Bronchial epithelial cell (primary cell): ENCODE measurements around the gene ERBB3. TPM values are rescaled to one million over a fixed set of nuclear protein-coding genes. Genes with fewer than 3 reads are reported as not detected.

ENCODE experiments used
- DNase-seq: peaks from one replicate; pipeline ENCODE4 v3.0.0-alpha.2; 2010; ENCODE audit warnings: low read depth
- FAIRE-seq: peaks from 2 replicates; lab custom pipeline; 2011; peaks lifted over from hg19 to GRCh38; lab: Jason Lieb, UNC
- H3K27me3 ChIP-seq: 2 replicates; pipeline ENCODE4 v1.5.1; 2011; ENCODE audit warnings: low read length; ENCODE audit not compliant: control insufficient read depth, insufficient read depth
- H3K36me3 ChIP-seq: 2 replicates; pipeline ENCODE4 v1.5.1; 2011; ENCODE audit warnings: low read length; ENCODE audit not compliant: control insufficient read depth, insufficient read depth
- H3K4me3 ChIP-seq: 2 replicates; pipeline ENCODE4 v1.5.1; 2011; ENCODE audit warnings: mild to moderate bottlenecking, low read depth, low read length, control low read depth
- total RNA-seq: library from RNA; depleted of rRNA; stranded (reverse); fragments of >200 nt; gene quantifications from 2 replicates; pipeline ENCODE4 v1.2.1, GENCODE V29; 2014
- TF ChIP-seq, protein P1 (sequence below): IDR thresholded peaks from 2 replicates; pipeline ENCODE4 v1.5.1; 2011; ENCODE audit warnings: mild to moderate bottlenecking, moderate library complexity, low read length, control low read depth, inconsistent platforms; ENCODE audit not compliant: insufficient read depth, severe bottlenecking

ERBB3 gene
- total RNA-seq, 1 donor from 2014 or later, result 21.1 TPM

GRCh38 chr12:56129206-56129941, 49.4 kb downstream of the ERBB3 start:
- H3K27me3 ChIP-seq, result no peaks in the 10 kb centered on the region
- peak overlapping the region; percentile 88 for H3K4me3 ChIP-seq
- FAIRE-seq (no peak), DNase-seq (peak; percentile 44)
- H3K36me3 ChIP-seq, result peaks cover 26% of the 10 kb centered on the region
- TF ChIP-seq, protein P1, sequence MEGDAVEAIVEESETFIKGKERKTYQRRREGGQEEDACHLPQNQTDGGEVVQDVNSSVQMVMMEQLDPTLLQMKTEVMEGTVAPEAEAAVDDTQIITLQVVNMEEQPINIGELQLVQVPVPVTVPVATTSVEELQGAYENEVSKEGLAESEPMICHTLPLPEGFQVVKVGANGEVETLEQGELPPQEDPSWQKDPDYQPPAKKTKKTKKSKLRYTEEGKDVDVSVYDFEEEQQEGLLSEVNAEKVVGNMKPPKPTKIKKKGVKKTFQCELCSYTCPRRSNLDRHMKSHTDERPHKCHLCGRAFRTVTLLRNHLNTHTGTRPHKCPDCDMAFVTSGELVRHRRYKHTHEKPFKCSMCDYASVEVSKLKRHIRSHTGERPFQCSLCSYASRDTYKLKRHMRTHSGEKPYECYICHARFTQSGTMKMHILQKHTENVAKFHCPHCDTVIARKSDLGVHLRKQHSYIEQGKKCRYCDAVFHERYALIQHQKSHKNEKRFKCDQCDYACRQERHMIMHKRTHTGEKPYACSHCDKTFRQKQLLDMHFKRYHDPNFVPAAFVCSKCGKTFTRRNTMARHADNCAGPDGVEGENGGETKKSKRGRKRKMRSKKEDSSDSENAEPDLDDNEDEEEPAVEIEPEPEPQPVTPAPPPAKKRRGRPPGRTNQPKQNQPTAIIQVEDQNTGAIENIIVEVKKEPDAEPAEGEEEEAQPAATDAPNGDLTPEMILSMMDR, result no peak

- DNase-seq (no peak), FAIRE-seq (no peak)
- H3K36me3 ChIP-seq, result peaks cover 26% of the 10 kb centered on the region
- no peaks in the 10 kb centered on the region for H3K27me3 ChIP-seq
- no peak overlapping the region for H3K4me3 ChIP-seq
- TF ChIP-seq, protein P1, result no peak
Measured at GRCh38 chr12:56129942-56130495, 50.1 kb downstream of the ERBB3 start.

DNA sequence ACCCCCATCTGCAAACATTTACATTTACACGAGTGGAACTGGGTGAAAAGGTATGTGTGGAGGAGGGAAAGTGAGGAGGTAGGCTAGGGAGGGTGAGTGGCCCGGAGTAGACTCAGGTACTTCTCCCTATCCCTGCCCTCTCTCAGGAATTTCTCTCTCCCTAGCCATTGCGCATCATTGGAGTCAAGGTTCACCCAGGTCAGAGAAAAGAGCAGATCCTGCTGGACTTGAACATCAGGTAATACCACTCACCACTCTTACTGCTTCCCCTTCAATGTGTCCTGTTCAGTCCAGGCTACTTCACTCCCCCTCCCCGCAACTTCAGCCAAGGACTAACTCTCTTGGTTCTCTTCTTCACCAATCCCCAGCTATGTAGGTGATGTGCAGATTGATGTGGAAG, 50.9 kb downstream of the ERBB3 start:
- DNase-seq (no peak), FAIRE-seq (no peak)
- H3K27me3 ChIP-seq, result no peaks in the 10 kb centered on the region
- no peak overlapping the region for H3K4me3 ChIP-seq
- TF ChIP-seq, protein P1, result no peak
- H3K36me3 ChIP-seq, result peaks cover 26% of the 10 kb centered on the region

DNA sequence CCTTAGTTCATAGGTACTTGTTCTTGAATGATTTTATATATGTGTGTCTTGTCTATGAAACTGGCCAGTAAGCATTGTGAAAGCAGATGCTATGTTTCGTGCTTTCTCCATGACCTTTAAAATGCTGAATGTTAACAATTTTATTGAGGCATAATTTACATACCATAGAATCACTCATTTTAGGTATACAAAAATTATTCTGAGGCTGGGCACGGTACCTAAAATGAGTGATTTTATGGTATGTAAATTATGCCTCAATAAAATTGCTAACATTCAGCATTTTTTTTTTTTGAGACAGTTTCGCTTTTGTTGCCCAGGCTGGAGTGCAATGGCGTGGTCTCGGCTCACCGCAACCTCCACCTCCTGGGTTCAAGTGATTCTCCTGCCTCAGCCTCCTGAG, 54.9 kb downstream of the ERBB3 start:
- TF ChIP-seq, protein P1, result no peak
- Histone ChIP-seq H3K27me3 (no peaks in the 10 kb centered on the region), H3K36me3 (peaks cover 48% of the 10 kb centered on the region), H3K4me3 (no peak overlapping the region)
- FAIRE-seq (no peak), DNase-seq (no peak)

GRCh38 chr12:56137853-56138571, 58.0 kb downstream of the ERBB3 start:
- Histone ChIP-seq H3K4me3 (no peak overlapping the region), H3K27me3 (no peaks in the 10 kb centered on the region), H3K36me3 (peaks cover 44% of the 10 kb centered on the region)
- DNase-seq (no peak), FAIRE-seq (no peak)
- TF ChIP-seq, protein P1, result no peak
